ENCODE data around the gene OTUB1. TPM values are rescaled to one million over a fixed set of nuclear protein-coding genes. Genes with fewer than 3 reads are reported as not detected.
A peak's percentile ranks its signal among the peaks of the same experiment; 100 is the strongest.

OTUB1 gene
- total and polyA plus RNA-seq, 5 donors = 44.9 to 62.4 (median 52.9) TPM

GRCh38 chr11:64026575-64027205 is 40.5 kb downstream of the OTUB1 start:
- intact Hi-C loops (cut with DNase I) = no loop called here
- no peak overlapping the region for H3K27ac ChIP-seq (ENCODE audit: low read length)
- peaks cover 3% of the 10 kb centered on the region for H3K4me1 ChIP-seq (ENCODE audit: control insufficient read depth, insufficient read depth, low read length)
- DNase-seq (no peak), ATAC-seq (no peak)
- no peaks in the 10 kb centered on the region for H3K27me3 ChIP-seq (ENCODE audit: control insufficient read depth, insufficient read depth)
- no peaks in the 10 kb centered on the region for H3K9me3 ChIP-seq (ENCODE audit: control insufficient read depth, low read length)
- 90% methylated on average over 7 of the region's 7 CpGs for WGBS
- H3K4me3 ChIP-seq (ENCODE audit: low read length) = no peak overlapping the region

- Histone ChIP-seq H3K4me3 (ENCODE audit: low read length) (no peak overlapping the region), H3K9me3 (ENCODE audit: control insufficient read depth, low read length) (no peaks in the 10 kb centered on the region), H3K4me1 (ENCODE audit: control insufficient read depth, insufficient read depth, low read length) (peaks cover 3% of the 10 kb centered on the region), H3K27ac (ENCODE audit: low read length) (no peak overlapping the region), H3K27me3 (ENCODE audit: control insufficient read depth, insufficient read depth) (no peaks in the 10 kb centered on the region)
- DNase-seq (no peak), ATAC-seq (no peak)
- 52% methylated on average over 20 of the region's 20 CpGs for WGBS
- intact Hi-C loops (cut with DNase I) = no loop called here
These were observed 41.6 kb downstream of the OTUB1 start for GRCh38 chr11:64027651-64028397.

- Histone ChIP-seq H3K4me1 (ENCODE audit: control insufficient read depth, insufficient read depth, low read length) (peaks cover under 1% of the 10 kb centered on the region), H3K9me3 (ENCODE audit: control insufficient read depth, low read length) (no peaks in the 10 kb centered on the region), H3K27ac (ENCODE audit: low read length) (no peak overlapping the region), H3K27me3 (ENCODE audit: control insufficient read depth, insufficient read depth) (no peaks in the 10 kb centered on the region), H3K4me3 (ENCODE audit: low read length) (no peak overlapping the region)
- no peak for ATAC-seq
- 19% methylated on average over 22 of the region's 22 CpGs for WGBS
- DNase-seq = peak in 2 of 3 donors; percentile 71 to 72
- intact Hi-C loops (cut with DNase I) = no loop called here
These were observed 42.3 kb downstream of the OTUB1 start for GRCh38 chr11:64028398-64029115.

- Histone ChIP-seq H3K4me1 (ENCODE audit: control insufficient read depth, insufficient read depth, low read length) (no peaks in the 10 kb centered on the region), H3K9me3 (ENCODE audit: control insufficient read depth, low read length) (no peaks in the 10 kb centered on the region), H3K4me3 (ENCODE audit: low read length) (no peak overlapping the region), H3K27me3 (ENCODE audit: control insufficient read depth, insufficient read depth) (no peaks in the 10 kb centered on the region), H3K27ac (ENCODE audit: low read length) (no peak overlapping the region)
- ATAC-seq (no peak), DNase-seq (no peak)
- intact Hi-C loops (cut with DNase I) = no loop called here
- WGBS = 78% methylated on average over 8 of the region's 8 CpGs
These were observed 43.5 kb downstream of the OTUB1 start for GRCh38 chr11:64029773-64030172.

GRCh38 chr11:64031001-64031400 is 44.8 kb downstream of the OTUB1 start:
- no peak for ATAC-seq
- Histone ChIP-seq H3K27me3 (ENCODE audit: control insufficient read depth, insufficient read depth) (no peaks in the 10 kb centered on the region), H3K4me1 (ENCODE audit: control insufficient read depth, insufficient read depth, low read length) (no peaks in the 10 kb centered on the region), H3K9me3 (ENCODE audit: control insufficient read depth, low read length) (no peaks in the 10 kb centered on the region), H3K4me3 (ENCODE audit: low read length) (no peak overlapping the region), H3K27ac (ENCODE audit: low read length) (no peak overlapping the region)
- intact Hi-C loops (cut with DNase I) = no loop called here
- WGBS = 81% methylated on average over 3 of the region's 3 CpGs
- DNase-seq = no peak

- Histone ChIP-seq H3K27ac (ENCODE audit: low read length) (no peak overlapping the region), H3K4me3 (ENCODE audit: low read length) (no peak overlapping the region), H3K27me3 (ENCODE audit: control insufficient read depth, insufficient read depth) (no peaks in the 10 kb centered on the region), H3K9me3 (ENCODE audit: control insufficient read depth, low read length) (no peaks in the 10 kb centered on the region), H3K4me1 (ENCODE audit: control insufficient read depth, insufficient read depth, low read length) (no peaks in the 10 kb centered on the region)
- WGBS = 86% methylated on average over 4 of the region's 4 CpGs
- ATAC-seq = no peak
- intact Hi-C loops (cut with DNase I) = no loop called here
- no peak for DNase-seq
These were observed 45.8 kb downstream of the OTUB1 start for GRCh38 chr11:64032050-64032449.

- 70% methylated on average over 9 of the region's 9 CpGs for WGBS
- no peaks in the 10 kb centered on the region for H3K27me3 ChIP-seq (ENCODE audit: control insufficient read depth, insufficient read depth)
- DNase-seq (no peak), ATAC-seq (no peak)
- no peaks in the 10 kb centered on the region for H3K4me1 ChIP-seq (ENCODE audit: control insufficient read depth, insufficient read depth, low read length)
- intact Hi-C loops (cut with DNase I) = no loop called here
- no peaks in the 10 kb centered on the region for H3K9me3 ChIP-seq (ENCODE audit: control insufficient read depth, low read length)
- H3K27ac ChIP-seq (ENCODE audit: low read length) = no peak overlapping the region
- H3K4me3 ChIP-seq (ENCODE audit: low read length) = no peak overlapping the region
These were observed 48.2 kb downstream of the OTUB1 start for GRCh38 chr11:64034411-64034811.

- Histone ChIP-seq H3K9me3 (ENCODE audit: control insufficient read depth, low read length) (no peaks in the 10 kb centered on the region), H3K4me1 (ENCODE audit: control insufficient read depth, insufficient read depth, low read length) (no peaks in the 10 kb centered on the region), H3K4me3 (ENCODE audit: low read length) (peak overlapping the region; percentile 68), H3K27ac (ENCODE audit: low read length) (no peak overlapping the region), H3K27me3 (ENCODE audit: control insufficient read depth, insufficient read depth) (no peaks in the 10 kb centered on the region)
- intact Hi-C loops (cut with DNase I) = no loop called here
- no peak for DNase-seq
- 15% methylated on average over 17 of the region's 17 CpGs for WGBS
- ATAC-seq = no peak
These were observed 48.9 kb downstream of the OTUB1 start for GRCh38 chr11:64035081-64035524.

GRCh38 chr11:64035576-64035975 is 49.3 kb downstream of the OTUB1 start, which contains the start of gene FLRT1:
TSS of gene FLRT1 (plus strand) at chr11:64035931. CDS start at chr11:64116268, 80,337 bp downstream.
- 2% methylated on average over 46 of the region's 64 CpGs for WGBS
- Histone ChIP-seq H3K9me3 (ENCODE audit: control insufficient read depth, low read length) (no peaks in the 10 kb centered on the region), H3K27ac (ENCODE audit: low read length) (no peak within 1 kb of the TSS), H3K4me3 (ENCODE audit: low read length) (peak within 1 kb of the TSS; percentile 68), H3K27me3 (ENCODE audit: control insufficient read depth, insufficient read depth) (no peaks in the 10 kb centered on the region), H3K4me1 (ENCODE audit: control insufficient read depth, insufficient read depth, low read length) (no peaks in the 10 kb centered on the region)
- intact Hi-C loops (cut with DNase I) = no loop called here
- DNase-seq (no peak), ATAC-seq (no peak)

GRCh38 chr11:64036087-64037026 is 50.1 kb downstream of the OTUB1 start:
- WGBS = 2% methylated on average over 85 of the region's 85 CpGs
- no peak overlapping the region for H3K27ac ChIP-seq (ENCODE audit: low read length)
- H3K4me1 ChIP-seq (ENCODE audit: control insufficient read depth, insufficient read depth, low read length) = no peaks in the 10 kb centered on the region
- DNase-seq = peak; percentile 43 to 81 (median 75)
- no peaks in the 10 kb centered on the region for H3K27me3 ChIP-seq (ENCODE audit: control insufficient read depth, insufficient read depth)
- intact Hi-C loops (cut with DNase I) = no loop called here
- no peaks in the 10 kb centered on the region for H3K9me3 ChIP-seq (ENCODE audit: control insufficient read depth, low read length)
- peak overlapping the region; percentile 68 for H3K4me3 ChIP-seq (ENCODE audit: low read length)
- peak; percentile 60 to 68 for ATAC-seq
